ENCODE data around the gene MROH7.

DNA sequence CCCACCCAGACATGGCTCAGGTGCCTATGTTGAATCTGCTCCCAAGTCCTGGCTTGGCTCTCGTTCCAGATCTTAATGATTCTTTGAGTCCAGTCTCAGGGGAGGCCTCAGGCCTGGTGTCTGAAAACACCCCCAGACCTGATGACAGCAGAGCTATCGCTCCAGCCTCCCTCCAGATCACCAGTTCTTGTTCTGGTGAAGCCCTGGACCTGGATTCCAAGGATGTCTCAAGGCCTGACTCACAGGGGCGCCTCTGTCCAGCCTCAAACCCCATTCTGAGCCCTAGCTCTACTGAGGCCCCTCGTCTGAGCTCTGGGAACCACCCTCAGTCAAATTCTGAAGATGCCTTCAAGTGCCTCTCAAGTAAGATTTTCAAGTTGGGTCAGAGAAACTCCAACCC lies 11.4 kb downstream of the MROH7 start:
- TF ChIP-seq, protein P1, sequence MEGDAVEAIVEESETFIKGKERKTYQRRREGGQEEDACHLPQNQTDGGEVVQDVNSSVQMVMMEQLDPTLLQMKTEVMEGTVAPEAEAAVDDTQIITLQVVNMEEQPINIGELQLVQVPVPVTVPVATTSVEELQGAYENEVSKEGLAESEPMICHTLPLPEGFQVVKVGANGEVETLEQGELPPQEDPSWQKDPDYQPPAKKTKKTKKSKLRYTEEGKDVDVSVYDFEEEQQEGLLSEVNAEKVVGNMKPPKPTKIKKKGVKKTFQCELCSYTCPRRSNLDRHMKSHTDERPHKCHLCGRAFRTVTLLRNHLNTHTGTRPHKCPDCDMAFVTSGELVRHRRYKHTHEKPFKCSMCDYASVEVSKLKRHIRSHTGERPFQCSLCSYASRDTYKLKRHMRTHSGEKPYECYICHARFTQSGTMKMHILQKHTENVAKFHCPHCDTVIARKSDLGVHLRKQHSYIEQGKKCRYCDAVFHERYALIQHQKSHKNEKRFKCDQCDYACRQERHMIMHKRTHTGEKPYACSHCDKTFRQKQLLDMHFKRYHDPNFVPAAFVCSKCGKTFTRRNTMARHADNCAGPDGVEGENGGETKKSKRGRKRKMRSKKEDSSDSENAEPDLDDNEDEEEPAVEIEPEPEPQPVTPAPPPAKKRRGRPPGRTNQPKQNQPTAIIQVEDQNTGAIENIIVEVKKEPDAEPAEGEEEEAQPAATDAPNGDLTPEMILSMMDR (IDR thresholded peaks at IDR 0.05): no peak
- no peak for TF ChIP-seq POLR2A (IDR thresholded peaks at IDR 0.05)
